ENCODE measurements around the gene SEMA6B.
"Not testable (repeated sequence)": the region's sequence is repeated elsewhere in the genome, so short reads cannot be mapped to it uniquely, and the experiment has no call there.

SEMA6B gene

DNA sequence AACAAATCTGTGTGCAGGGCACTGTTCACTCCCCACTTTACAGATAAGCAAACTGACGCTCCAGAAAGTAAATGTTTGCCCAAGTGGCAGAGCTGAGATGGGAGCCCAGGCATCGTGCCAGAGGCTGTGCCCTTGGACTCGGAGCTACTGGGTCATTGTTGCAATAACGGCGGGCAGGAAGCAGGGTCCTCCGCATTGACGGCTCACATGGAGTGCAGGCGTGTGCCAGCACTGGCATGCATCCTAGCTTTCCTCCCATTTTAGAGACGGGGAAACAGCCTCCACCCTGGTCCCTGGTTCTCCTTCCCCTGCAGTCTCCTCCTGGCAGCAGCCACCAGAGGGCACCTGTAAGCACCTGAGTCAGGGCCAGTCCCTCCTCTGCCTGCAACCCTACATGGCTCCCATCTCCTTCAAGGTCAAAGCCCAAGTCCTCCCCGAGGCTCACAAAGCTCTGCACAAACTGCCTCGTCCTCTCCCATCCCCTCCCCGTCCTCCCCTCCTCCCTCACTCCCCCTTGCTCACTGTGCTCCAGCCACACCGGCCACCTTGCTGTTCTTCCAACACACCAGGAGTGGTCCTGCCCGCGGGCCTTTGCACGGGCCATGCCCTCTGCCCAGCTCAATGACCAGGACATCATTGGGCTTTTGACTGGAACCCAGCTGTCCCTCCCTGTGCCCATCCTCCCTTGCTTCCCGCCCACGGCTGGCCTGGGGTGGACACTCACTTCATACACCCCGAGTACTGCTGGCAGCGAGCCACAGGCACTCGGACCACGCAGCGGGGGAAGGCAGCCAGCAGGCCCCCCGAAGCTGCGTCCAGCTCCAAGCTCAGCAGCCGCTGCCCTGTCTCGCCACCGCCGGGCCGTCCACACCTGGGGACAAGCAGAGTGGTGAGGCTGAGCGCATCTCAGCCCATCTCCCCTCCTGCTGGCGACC, 11.9 kb downstream of the SEMA6B start:
- DNase-seq (ENCODE audit: low spot score): no peak

DNA sequence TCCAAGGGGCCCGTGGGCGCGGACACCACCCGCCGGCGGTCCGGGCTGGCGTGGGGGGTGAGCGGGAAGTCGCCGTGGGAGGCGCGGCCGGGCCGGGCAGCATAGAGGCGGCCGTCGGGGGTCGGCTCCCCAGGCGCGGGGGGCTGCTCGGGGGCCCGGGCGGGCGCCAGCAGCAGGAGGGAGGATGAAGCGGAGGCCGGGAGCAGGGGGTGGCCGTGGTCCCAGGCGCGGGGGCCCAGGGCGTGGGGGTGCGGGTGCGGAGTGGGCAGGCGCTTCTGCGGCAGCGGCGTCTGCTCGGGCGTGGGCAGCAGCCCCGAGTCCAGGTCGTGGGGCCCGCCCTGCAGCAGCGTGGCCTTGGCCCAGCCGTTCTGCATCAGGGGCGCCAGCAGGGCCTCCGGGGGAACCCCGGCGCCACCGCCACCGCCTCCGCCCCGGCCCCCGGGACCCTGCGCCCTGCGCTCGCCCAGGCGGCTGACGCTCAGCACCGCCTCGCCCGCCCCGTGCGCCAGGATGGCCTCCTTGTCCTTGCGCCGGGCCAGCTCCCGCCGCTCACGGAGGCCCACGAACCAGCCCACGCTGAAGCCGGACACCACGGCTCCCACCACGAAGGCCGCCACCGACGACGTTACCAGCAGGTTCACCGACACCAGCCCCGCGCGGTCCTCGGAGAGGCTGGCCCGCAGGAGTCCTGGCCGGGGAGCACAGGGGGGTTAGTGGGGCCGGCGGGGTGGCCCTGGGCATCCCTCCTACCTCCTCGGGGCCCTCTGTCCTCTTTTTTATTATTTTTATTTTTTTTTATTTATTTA, 15.4 kb downstream of the SEMA6B start:
- no peak for DNase-seq (ENCODE audit: low spot score)

DNA sequence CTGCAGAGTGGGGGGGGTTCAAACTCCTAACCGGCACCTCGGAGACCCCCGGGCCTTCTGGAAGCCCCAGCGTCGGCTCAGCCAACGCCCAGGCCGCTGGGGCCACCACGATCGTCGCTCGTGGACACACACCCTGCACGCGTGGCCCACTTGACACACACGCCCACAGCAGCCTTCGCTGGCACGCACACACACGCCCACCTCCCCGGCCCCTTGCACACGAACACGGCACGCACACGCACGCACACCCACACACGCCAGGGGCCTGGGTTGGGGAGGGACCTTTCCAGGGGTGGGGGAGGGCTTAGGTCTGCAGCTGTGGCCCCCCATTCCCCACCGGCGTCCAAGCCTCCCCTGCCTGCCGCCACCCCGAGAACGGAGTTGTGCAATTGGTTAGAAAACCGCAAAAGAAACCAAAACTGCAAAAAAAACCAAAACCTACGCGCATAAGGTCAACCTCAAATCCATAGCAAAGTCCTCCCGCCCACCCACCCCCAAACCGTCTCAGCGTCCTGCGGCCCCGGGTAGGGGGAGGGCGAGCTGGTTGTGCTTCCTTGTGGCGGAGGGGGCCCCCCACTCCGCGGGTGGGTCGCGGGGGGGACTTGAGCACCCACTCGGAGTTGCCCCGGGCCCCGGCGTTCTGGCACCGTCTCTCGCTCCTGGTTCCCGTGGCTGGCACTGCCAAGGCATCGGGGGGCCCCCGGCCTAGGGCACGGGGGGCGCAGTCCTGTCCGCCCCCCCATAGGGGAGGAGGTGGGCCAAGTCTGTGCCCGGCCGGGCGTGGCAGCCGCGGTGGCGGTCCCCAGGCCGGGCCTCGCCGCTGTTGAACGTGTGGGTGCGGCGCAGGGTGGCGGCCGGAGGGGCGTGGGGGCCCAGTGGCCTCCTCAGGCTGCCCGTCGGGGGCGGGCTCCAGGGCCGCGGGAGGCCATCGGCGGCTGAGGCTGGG, 16.3 kb downstream of the SEMA6B start:
- no peak for DNase-seq (ENCODE audit: low spot score)

DNA sequence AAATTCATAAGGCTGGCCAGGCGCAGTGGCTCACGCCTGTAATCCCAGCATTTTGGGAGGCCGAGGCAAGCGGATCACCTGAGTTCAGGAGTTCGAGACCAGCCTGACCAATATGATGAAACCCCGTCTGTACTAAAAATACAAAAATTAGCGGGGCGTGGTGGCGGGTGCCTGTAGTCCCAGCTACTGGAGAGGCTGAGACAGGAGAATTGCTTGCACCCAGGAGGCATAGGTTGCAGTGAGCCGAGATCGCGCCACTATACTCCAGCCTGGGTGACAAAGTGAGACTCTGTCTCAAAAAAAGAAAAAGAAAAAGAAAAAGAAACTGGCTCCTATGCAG, 17.7 kb downstream of the SEMA6B start:
- DNase-seq (ENCODE audit: low spot score): not testable (repeated sequence)

DNA sequence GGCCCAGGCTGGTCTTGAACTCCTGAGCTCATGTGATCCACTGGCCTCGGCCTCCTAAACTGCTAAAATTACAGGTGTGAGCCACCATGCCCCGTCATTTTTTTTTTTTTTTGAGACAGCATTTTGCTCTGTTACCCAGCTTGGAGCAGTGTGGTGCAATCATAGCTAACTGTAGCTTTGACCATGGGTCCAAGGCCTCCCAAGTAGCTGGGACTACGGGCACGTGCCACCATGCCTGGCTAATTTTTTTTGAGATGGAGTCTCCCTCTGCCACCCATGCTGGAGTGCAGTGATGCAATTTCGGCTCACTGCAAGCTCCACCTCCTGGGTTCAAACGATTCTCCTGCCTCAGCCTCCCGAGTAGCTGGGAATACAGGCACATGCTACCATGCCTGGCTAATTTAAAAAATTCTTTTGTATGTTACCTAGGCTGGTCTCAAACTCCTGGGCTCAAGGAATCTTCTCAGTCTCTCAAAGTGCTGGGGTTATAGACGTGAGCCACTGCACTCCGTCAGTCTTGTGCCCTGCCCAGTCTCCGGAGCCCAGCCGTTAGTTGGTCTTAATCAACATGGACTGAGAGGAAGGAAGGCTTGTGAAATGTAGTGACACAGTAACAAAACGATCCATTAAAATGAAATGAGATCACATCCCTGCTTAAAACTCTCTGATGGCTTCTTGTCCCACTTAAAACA, 18.2 kb downstream of the SEMA6B start:
- no peak for DNase-seq (ENCODE audit: low spot score)

DNA sequence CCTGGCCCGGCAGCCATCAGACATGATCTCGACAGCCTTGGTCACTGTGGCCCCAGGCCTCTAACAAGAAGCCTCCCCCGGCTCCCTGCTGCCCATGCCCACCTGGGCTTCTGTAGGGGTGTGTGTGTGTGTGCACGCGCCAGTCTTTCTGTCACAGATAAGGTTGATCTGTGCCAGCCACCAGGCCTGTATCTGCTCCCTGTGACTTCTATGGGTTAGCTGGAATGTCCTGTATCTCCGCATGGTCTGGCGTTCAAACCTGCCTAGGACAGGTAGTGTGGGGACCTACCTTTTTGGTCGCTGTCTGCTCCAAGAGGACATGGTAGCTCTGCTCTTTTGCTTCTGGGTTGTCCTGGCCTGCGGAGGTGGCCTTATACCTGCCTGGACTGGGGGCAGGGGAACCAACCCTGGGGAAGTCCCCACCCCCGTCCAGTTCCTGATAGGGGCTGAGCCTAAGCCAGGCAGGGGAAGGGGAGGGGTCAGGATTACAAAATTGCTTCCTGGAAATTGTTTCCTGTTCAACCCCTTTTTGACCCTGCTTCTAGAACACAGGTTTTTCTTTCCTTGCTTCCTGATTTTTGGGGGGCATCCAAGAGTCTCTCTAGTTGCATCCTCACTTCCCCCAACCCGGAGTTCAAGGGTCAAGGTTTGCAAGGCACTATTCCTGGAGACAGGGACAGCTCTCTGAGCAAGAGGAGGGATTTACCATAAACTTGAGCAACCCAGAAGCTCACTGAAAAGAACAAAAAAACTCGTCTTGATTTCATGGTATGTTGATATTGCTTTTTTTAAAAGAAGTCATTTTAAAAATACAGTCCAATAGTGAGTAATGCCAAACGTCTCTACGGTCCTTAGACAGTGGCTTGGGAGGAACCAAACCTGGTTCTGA, 19.5 kb downstream of the SEMA6B start, which contains the start of gene LRG1:
LRG1 (minus strand) TSS at position 344 of the 889 bp plus-strand sequence; CDS start at position 321, 23 bp downstream.
- DNase-seq (ENCODE audit: low spot score): no peak

DNA sequence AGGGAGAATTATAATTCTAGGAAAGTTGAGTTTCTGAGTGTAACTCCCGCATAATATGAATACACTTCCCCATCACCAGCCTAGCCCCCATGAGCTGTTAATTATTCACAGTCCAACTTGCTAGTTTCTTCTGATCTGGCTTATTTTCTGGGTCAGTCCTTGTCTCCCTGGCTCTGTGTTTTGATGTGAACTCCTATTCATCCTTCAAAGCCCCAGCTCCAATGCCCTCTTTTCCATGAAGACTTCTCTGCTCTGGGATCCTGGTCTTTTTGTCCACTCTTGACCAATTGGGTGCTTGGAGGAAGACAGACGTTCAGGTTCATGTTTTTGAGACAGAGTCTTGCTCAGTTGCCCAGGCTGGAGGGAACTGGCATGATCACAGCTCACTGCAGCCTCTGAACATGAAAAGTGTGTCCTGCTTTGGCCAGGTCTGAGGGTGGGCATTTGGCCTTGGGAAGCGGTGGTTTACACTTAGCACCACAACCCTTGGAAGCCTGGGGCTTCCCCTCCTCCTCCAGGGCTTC, 20.3 kb downstream of the SEMA6B start:
- no peak for DNase-seq (ENCODE audit: low spot score)

DNA sequence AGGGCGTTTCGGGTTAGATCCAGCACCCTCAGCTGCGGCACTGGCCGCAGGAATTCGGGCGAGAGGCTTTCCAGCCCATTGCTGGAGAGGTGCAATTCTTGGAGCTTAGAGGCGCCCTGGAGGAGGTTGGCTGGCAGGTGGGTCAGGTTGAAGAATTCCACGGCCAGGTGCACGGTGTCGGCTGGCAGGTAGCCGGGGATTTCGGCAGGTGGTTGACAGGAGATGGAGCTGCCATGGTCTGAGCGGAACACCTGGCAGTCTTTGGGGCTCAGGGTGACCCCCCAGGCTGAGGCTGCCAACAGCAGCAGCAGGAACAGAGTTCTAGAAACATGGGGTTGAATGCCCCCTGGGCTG, 20.9 kb downstream of the SEMA6B start:
- no peak for DNase-seq (ENCODE audit: low spot score)

DNA sequence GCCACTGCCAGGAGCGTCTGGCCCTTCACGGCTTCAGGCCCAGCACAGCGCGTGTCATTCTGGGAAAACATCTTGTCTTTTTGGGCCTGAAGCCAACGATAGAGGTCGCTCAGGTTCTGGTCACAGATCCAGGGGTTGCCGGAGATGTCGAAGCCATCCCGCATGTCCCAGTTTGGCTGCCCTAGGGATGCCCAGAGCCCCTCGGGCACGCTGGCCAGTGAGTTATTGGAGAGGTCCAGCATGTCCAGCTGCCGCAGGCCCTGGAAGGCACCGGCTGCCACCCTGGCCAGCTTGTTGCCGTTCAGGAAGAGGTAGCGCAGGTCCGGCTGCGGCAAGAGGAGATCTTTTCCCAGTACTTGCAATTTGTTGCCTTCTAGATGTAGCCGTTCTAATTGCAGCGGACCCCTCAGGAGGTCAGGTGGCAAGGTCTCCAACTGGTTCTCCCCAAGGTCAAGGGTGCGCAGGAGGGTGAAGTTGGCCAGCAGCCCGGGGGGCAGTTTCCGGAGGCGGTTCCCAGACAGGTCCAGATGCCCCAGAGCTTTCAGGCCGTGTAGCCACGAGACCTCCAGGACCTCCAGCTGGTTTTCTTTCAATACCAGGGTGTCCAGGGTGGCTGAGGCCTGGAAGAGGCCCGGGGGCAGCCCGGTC, 21.4 kb downstream of the SEMA6B start:
- no peak for DNase-seq (ENCODE audit: low spot score)

DNA sequence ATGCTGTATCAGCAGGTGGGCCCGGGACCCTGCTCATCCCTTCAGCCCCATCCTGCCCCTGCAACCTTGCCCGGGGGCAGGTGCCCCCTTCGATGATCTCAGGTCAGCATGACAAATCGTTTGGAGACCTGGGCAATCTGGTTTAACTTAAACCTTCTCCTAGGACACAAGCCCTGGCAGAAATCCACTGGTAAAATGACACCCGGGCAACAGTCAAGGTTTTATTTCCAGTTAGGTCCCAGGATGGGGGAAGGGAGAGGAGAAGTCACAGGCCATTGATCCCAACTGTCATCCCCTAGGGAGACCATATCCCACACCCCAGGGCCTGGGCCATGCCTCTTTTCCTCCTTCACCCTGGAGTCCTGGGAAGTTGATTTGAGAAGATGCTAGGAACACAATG, 22.7 kb downstream of the SEMA6B start:
- DNase-seq (ENCODE audit: low spot score): no peak

DNA sequence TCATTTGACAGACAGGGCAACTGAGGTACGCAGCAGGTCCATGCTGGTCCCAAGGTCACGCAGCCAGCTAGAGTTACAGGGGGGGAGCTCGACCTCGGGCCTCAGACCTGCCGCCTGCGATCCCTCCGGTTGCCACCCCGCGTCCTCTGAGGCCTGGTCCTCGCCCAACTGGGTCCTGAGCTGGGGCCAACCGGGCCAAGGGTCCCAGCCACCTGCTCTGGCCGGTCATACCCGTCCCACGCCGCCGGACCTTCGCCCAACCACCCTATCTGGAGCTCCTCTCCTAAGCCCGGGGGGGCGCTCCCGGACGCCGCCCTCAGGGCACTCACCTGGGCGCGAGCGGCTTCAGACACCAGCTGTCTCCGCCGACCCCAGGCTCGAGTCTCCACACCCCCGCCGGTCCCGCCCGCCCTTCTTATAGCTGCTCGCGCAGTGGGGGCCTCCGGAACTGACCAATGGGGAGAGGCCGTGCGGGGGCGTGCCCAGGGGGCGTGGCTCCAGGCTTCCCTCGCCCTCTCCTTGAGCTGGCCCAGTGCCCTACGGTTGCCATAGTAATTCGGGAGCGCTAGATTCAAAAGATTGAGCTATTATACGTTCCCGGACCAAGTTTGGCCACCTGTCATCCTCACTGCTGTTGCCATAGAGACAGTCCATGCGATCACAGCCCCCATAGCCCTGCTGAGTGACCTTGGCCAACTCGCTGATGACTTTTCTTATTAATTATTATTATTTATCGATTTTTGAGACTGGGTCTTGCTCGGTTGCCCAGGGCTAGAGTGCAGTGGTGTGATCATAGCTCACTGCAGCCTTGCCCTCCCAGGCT, 24.4 kb downstream of the SEMA6B start, which contains the start of gene PLIN5:
PLIN5 (minus strand) TSS at position 389 of the 823 bp plus-strand sequence. CDS start 1,150 bp downstream, outside the sequence.
- no peak for DNase-seq (ENCODE audit: low spot score)

DNA sequence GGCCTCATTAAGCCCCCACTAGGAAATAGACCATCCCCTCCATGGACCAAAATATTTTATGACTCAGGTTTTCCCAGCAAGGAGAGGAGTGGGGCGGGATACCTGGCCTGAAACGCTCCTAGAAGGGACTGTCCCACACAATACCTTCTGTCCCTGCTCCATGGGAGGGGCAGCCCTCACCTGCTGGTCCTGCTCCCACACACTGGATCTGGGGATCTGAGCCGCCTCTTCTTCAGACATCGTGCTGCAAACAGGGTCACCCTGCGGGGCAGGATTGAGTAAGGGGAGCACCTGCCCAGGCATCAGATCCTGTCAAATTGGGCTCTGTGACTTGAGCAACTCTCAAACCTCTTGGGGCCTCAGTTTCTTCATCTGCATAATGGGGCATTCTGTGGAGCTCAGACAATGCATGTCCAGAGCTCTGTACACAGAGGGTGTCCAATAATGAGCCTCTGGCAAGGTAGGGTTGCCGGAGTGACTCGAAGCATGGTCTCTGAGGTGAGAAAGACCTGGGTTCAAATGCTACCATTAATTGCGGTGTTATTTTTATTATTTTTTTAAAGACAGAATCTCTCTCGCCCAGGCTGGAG, 25.6 kb downstream of the SEMA6B start:
- no peak for DNase-seq (ENCODE audit: low spot score)

DNA sequence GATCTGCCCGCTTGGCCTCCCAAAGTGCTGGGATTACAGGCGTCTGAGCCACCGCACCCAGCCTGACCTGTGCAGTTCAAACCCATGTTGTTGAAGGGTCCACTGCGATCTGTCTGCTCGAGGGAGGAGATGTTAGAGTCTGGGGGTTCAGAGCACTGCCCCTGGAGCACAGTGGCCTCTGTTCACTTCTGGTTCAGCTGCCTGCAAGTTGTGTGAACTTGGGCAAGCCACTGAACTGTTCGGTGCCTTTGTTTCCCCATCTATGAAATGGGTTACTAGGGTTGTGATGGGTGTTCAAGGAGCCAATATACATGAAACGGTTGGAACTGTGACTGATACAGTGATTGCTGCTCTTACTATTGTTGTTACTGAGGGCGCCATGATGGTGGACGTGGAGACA, 26.1 kb downstream of the SEMA6B start:
- no peak for DNase-seq (ENCODE audit: low spot score)

DNA sequence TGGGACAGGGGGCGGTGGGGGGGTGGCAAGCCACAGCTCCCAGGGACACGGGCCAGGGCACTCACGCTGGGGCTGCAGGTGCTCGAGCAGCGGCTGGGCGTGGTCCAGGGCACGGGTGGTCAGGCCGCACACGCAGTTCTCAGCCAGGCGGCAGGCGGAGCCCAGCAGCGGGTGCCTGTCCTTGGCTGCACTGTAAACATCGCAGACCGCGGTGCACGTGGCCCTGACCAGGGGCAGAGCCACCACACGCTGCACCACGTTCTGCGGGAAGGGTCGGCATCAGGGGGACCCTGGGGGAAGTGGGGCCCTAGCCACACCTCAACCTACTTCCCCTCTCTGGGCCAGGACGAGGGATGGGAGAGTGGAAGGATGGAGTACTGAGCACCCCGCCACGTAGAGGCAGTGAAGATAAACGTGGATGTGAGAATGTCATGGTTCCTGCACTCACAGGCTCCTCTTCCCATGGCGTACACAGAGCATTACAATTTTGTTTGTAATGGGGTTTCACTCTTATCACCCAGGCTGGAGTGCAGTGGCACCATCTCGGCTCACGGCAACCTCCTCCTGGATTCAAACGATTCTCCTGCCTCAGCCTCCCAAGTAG, 27.8 kb downstream of the SEMA6B start:
- DNase-seq (ENCODE audit: low spot score): no peak

DNA sequence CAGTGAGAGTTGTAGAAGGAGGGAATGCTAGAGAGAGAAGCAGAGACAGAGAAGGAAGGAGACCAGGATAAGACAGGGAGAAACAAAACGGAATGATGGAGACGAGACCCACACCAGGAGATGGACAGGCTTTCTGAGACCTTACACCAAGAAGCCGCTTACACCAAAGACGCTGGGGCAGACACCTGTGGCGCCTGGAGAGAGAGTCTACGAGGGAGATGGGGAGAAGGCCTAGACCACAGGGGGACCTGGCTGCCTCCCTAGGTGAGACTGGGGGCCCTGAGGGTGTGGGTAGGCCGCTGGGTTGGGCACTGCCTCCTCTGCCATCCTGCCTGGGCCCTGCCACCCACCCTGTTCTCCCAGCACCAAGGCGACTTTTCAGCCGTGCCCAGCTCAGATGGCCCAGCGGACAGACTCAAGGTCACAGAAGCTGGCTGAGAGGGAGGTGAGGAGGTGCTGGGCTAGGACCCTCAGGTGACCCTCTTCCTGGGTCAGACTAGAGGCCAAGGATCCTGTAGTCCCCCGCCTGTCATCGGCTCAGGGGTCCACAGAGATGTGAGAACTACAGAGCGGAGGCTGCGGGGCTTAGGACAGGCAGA, 29.5 kb downstream of the SEMA6B start:
- no peak for DNase-seq (ENCODE audit: low spot score)

DNA sequence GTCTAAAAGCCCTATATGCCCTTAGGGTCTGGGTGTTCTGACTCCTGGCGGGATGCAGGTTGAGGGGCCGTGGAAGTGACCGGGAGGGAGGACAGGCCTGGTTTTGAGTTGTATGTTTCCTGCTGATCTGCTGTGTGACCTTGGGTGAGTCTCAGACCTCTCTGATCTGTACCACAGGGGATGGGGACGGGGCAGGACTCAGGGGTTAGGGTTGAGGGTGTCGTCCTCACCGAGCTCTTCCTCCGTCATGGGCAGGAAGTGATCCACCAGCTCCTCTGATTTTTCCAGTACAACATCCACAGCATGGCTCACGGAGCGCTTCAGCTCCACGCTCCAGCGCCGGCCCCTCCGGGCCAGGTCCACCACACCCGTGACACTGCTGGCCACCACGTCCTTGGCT, 30.6 kb downstream of the SEMA6B start:
- DNase-seq (ENCODE audit: low spot score): no peak

DNA sequence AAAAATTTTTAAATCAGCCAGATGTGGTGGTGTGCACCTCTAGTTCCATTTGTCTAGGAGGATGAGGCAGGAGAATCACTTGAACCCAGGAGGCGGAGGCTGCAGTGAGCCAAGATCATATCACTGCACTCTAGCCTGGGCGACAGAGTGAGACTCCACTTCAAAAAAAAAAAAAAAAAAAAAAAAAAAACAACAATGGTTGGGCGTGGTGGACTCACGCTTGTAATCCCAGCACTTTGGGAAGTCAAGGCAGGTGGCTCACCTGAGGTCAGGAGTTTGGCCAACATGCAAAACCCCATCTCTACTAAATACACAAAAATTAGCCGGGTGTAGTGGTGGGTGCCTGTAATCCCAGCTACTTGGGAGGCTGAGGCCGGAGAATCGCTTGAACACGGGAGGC, 32.1 kb downstream of the SEMA6B start:
- not testable (repeated sequence) for DNase-seq (ENCODE audit: low spot score)

Data from CD4-positive, alpha-beta T cell treated with Interleukin-6 at 100 ng/mL for 8 hours (primary cell).